C4-2B (cell line): Measurements from ENCODE around the gene RFX7.

ENCODE experiments used
- CTCF ChIP-seq: fragments of 450-650 bp; conservative IDR thresholded peaks from 2 replicates; pipeline ENCODE4 v1.5.1; 2017; ENCODE audit warnings: mild to moderate bottlenecking
- ZFX ChIP-seq: fragments of 450-650 bp; IDR thresholded peaks from 2 replicates; pipeline ENCODE4 v1.6.1; 2017

GRCh38 chr15:56184516-56184915 is 59.2 kb downstream of the RFX7 start:
- TF ChIP-seq CTCF, result no peak
- TF ChIP-seq ZFX, result no peak
